ENCODE results near the gene GRIN2A. TPM values are rescaled to one million over a fixed set of nuclear protein-coding genes. Genes with fewer than 3 reads are reported as not detected.

The GRIN2A gene
- total RNA-seq, 1 donor from 2014 or later: not detected

- no peak for DNase-seq (ENCODE audit: low read depth in 2 of 2)
Observed at GRCh38 chr16:10036956-10037355, 145.3 kb downstream of the GRIN2A start.

GRCh38 chr16:10033556-10033955, 148.7 kb downstream of the GRIN2A start:
- DNase-seq (ENCODE audit: low read depth in 2 of 2): no peak

GRCh38 chr16:10031955-10032354, 150.3 kb downstream of the GRIN2A start:
- no peak for DNase-seq (ENCODE audit: low read depth in 2 of 2)

GRCh38 chr16:10031473-10031872, 150.8 kb downstream of the GRIN2A start:
- DNase-seq (ENCODE audit: low read depth in 2 of 2): no peak

- DNase-seq (ENCODE audit: low read depth in 2 of 2): no peak
Observed at GRCh38 chr16:10028644-10029043, 153.6 kb downstream of the GRIN2A start.

- no peak for DNase-seq (ENCODE audit: low read depth in 2 of 2)
Observed at GRCh38 chr16:10027553-10027952, 154.7 kb downstream of the GRIN2A start.

- DNase-seq (ENCODE audit: low read depth in 2 of 2): no peak
Observed at GRCh38 chr16:10026593-10026992, 155.6 kb downstream of the GRIN2A start.

GRCh38 chr16:10022098-10022497, 160.1 kb downstream of the GRIN2A start:
- no peak for DNase-seq (ENCODE audit: low read depth in 2 of 2)

- no peak for DNase-seq (ENCODE audit: low read depth in 2 of 2)
Observed at GRCh38 chr16:10020866-10021265, 161.4 kb downstream of the GRIN2A start.

- DNase-seq (ENCODE audit: low read depth in 2 of 2): no peak
Observed at GRCh38 chr16:10016752-10017151, 165.5 kb downstream of the GRIN2A start.

- DNase-seq (ENCODE audit: low read depth in 2 of 2): no peak
Observed at GRCh38 chr16:10015397-10015796, 166.8 kb downstream of the GRIN2A start.

- no peak for DNase-seq (ENCODE audit: low read depth in 2 of 2)
Observed at GRCh38 chr16:10013774-10014173, 168.5 kb downstream of the GRIN2A start.

- no peak for DNase-seq (ENCODE audit: low read depth in 2 of 2)
Observed at GRCh38 chr16:10013364-10013763, 168.9 kb downstream of the GRIN2A start.

GRCh38 chr16:10009684-10010083, 172.5 kb downstream of the GRIN2A start:
- no peak for DNase-seq (ENCODE audit: low read depth in 2 of 2)

- DNase-seq (ENCODE audit: low read depth in 2 of 2): no peak
Observed at GRCh38 chr16:10003486-10003885, 178.7 kb downstream of the GRIN2A start.

- DNase-seq (ENCODE audit: low read depth in 2 of 2): no peak
Observed at GRCh38 chr16:10001258-10001775, 180.9 kb downstream of the GRIN2A start.

GRCh38 chr16:9996221-9996620, 186.0 kb downstream of the GRIN2A start:
- DNase-seq (ENCODE audit: low read depth in 2 of 2): no peak

GRCh38 chr16:9992441-9992840, 189.8 kb downstream of the GRIN2A start:
- DNase-seq (ENCODE audit: low read depth in 2 of 2): no peak

- no peak for DNase-seq (ENCODE audit: low read depth in 2 of 2)
Observed at GRCh38 chr16:9980981-9981380, 201.2 kb downstream of the GRIN2A start.

GRCh38 chr16:9978160-9978725, 204.0 kb downstream of the GRIN2A start:
- DNase-seq (ENCODE audit: low read depth in 2 of 2): no peak

- no peak for DNase-seq (ENCODE audit: low read depth in 2 of 2)
Observed at GRCh38 chr16:9977333-9977897, 204.8 kb downstream of the GRIN2A start.

- DNase-seq (ENCODE audit: low read depth in 2 of 2): no peak
Observed at GRCh38 chr16:9976601-9977000, 205.6 kb downstream of the GRIN2A start.

GRCh38 chr16:9971907-9972306, 210.3 kb downstream of the GRIN2A start:
- no peak for DNase-seq (ENCODE audit: low read depth in 2 of 2)

- no peak for DNase-seq (ENCODE audit: low read depth in 2 of 2)
Observed at GRCh38 chr16:9970796-9971195, 211.4 kb downstream of the GRIN2A start.
